GM23338 (cell line): ENCODE data around the gene DAZAP1. TPM values are rescaled to one million over a fixed set of nuclear protein-coding genes. Genes with fewer than 3 reads are reported as not detected.
A peak's percentile ranks its signal among the peaks of the same experiment; 100 is the strongest.

Experiments used
- ATAC-seq: fragments of 200-7000 bp; cut with Tn5 transposase; 3 replicates; pipeline ENCODE4 v1.9.1; 2020
- DNase-seq: peaks from one replicate; pipeline ENCODE4 v3.0.0-alpha.2; 2015; ENCODE audit warnings: low spot score
- H2AFZ ChIP-seq: fragments of 200-600 bp; sonication (generic); 2 replicates; pipeline ENCODE4 v1.8.0; 2016; ENCODE audit warnings: antibody characterized with exemption, mild to moderate bottlenecking, moderate library complexity
- H3F3A ChIP-seq: fragments of 200-600 bp; sonication (generic); replicated peaks from 2 replicates; pipeline ENCODE4 v1.8.0; 2017; ENCODE audit warnings: antibody characterized with exemption, mixed run types, low read depth
- H3K27ac ChIP-seq: fragments of 200-600 bp; sonication (generic); 2 replicates; pipeline ENCODE4 v1.6.1; 2016; ENCODE audit warnings: low read depth
- H3K27me3 ChIP-seq: fragments of 200-600 bp; sonication (generic); 2 replicates; pipeline ENCODE4 v1.8.0; 2016; ENCODE audit warnings: mild to moderate bottlenecking, mixed run types, moderate library complexity; ENCODE audit not compliant: insufficient read depth
- H3K36me3 ChIP-seq: fragments of 200-600 bp; sonication (generic); 2 replicates; pipeline ENCODE4 v1.8.0; 2016; ENCODE audit warnings: mild to moderate bottlenecking; ENCODE audit not compliant: insufficient read depth
- H3K4me1 ChIP-seq: fragments of 200-600 bp; sonication (generic); 2 replicates; pipeline ENCODE4 v1.8.0; 2016; ENCODE audit warnings: mild to moderate bottlenecking, moderate library complexity; ENCODE audit not compliant: insufficient read depth
- H3K4me2 ChIP-seq: fragments of 200-600 bp; sonication (generic); 2 replicates; pipeline ENCODE4 v1.7.1; 2017; ENCODE audit warnings: mixed run types
- H3K4me3 ChIP-seq: fragments of 200-600 bp; sonication (generic); 2 replicates; pipeline ENCODE4 v1.6.1; 2016; ENCODE audit warnings: mixed run types
- H3K79me2 ChIP-seq: fragments of 200-600 bp; sonication (generic); replicated peaks from 2 replicates; pipeline ENCODE4 v1.8.0; 2017; ENCODE audit warnings: mild to moderate bottlenecking; ENCODE audit not compliant: insufficient read depth
- H3K9me2 ChIP-seq: fragments of 200-600 bp; sonication (generic); 2 replicates; pipeline ENCODE4 v1.8.0; 2017; ENCODE audit not compliant: insufficient read depth
- H4K20me1 ChIP-seq: fragments of 200-600 bp; sonication (generic); replicated peaks from 2 replicates; pipeline ENCODE4 v1.8.0; 2017; ENCODE audit warnings: mild to moderate bottlenecking; ENCODE audit not compliant: insufficient read depth
- H3K27ac Mint-ChIP-seq: 2 replicates; pipeline ENCODE4 v1.8.0; 2020; ENCODE audit warnings: inconsistent platforms, mild to moderate bottlenecking, moderate library complexity, mixed read lengths
- H3K27me3 Mint-ChIP-seq: 3 replicates; pipeline ENCODE4 v1.8.0; 2022; ENCODE audit warnings: low read depth, mild to moderate bottlenecking, moderate library complexity, mixed read lengths, inconsistent platforms; ENCODE audit not compliant: insufficient read depth, poor library complexity
- H3K36me3 Mint-ChIP-seq: 3 replicates; pipeline ENCODE4 v1.8.0; 2021; ENCODE audit warnings: low read depth, mild to moderate bottlenecking, inconsistent platforms, moderate library complexity, mixed read lengths
- H3K4me1 Mint-ChIP-seq: 3 replicates; pipeline ENCODE4 v1.8.0; 2020; ENCODE audit warnings: mild to moderate bottlenecking, inconsistent platforms, mixed read lengths
- H3K4me3 Mint-ChIP-seq: 3 replicates; pipeline ENCODE4 v1.8.0; 2021; ENCODE audit warnings: moderate library complexity, mild to moderate bottlenecking, inconsistent platforms, mixed read lengths
- H3K9me3 Mint-ChIP-seq: 3 replicates; pipeline ENCODE4 v1.8.0; 2020; ENCODE audit warnings: moderate library complexity, mild to moderate bottlenecking, inconsistent platforms, mixed read lengths
- CREB1 ChIP-seq: fragments of 250-450 bp; sonication (Bioruptor Pico); IDR thresholded peaks from 2 replicates; pipeline ENCODE4 v1.5.0; 2020; ENCODE audit warnings: low read depth, mild to moderate bottlenecking, moderate library complexity
- ETS1 ChIP-seq: IDR thresholded peaks from 2 replicates; pipeline ENCODE4 v1.6.1; 2016; ENCODE audit warnings: antibody characterized with exemption
- JUNB ChIP-seq: IDR thresholded peaks from one replicate; pipeline ENCODE4 v1.6.1; 2016; ENCODE audit warnings: antibody characterized with exemption; ENCODE audit not compliant: unreplicated experiment
- NANOG ChIP-seq: IDR thresholded peaks from 2 replicates; pipeline ENCODE4 v1.6.1; 2016; ENCODE audit warnings: antibody characterized with exemption, borderline replicate concordance
- POLR2AphosphoS5 ChIP-seq: IDR thresholded peaks from 2 replicates; pipeline ENCODE4 v1.6.1; 2016; ENCODE audit warnings: antibody characterized with exemption, low read depth
- STAT1 ChIP-seq: IDR thresholded peaks from one replicate; pipeline ENCODE4 v1.6.1; 2016; ENCODE audit warnings: antibody characterized with exemption; ENCODE audit not compliant: unreplicated experiment
- ZNF331 ChIP-seq: fragments of 250-450 bp; sonication (Bioruptor Pico); IDR thresholded peaks from 2 replicates; pipeline ENCODE4 v1.5.0; 2020; ENCODE audit warnings: low read depth, mild to moderate bottlenecking, moderate library complexity
- ZNF462 ChIP-seq: fragments of 250-450 bp; sonication (Bioruptor Pico); IDR thresholded peaks from 2 replicates; pipeline ENCODE4 v1.5.0; 2020; ENCODE audit warnings: mild to moderate bottlenecking, moderate library complexity
- polyA plus RNA-seq: library from polyadenylated mRNA; unstranded; fragments of >200 nt; fragmentation: Nextera tagmentation; extraction: Ambion mirVana; gene quantifications from 2 replicates; pipeline ENCODE4 v1.2.1, GENCODE V29; 2016
- total RNA-seq: library from RNA; depleted of rRNA; stranded (reverse); fragments of >200 nt; shearing (Covaris generic); gene quantifications from 2 replicates; pipeline ENCODE4 v1.2.3, GENCODE V29; 2014
- TF ChIP-seq, protein P1 (sequence below): IDR thresholded peaks from one replicate; pipeline ENCODE4 v1.6.1; 2018; ENCODE audit warnings: antibody characterized with exemption; ENCODE audit not compliant: unreplicated experiment
- TF ChIP-seq, protein P2 (sequence below), 2 experiments: fragments of 200-600 bp in 1 of 2; sonication (generic) in 1 of 2; conservative IDR thresholded peaks; 2 replicates each; pipeline versions ENCODE4 v1.5.1 to v1.6.1; 2016 to 2017; ENCODE audit warnings: antibody characterized with exemption in 2 of 2, low read depth in 2 of 2, mild to moderate bottlenecking in 2 of 2, moderate library complexity in 1 of 2

DAZAP1 gene
- total and polyA plus RNA-seq, 2 experiments from 2014 or later, result 44.1 to 194 TPM

- TF ChIP-seq, protein P1, sequence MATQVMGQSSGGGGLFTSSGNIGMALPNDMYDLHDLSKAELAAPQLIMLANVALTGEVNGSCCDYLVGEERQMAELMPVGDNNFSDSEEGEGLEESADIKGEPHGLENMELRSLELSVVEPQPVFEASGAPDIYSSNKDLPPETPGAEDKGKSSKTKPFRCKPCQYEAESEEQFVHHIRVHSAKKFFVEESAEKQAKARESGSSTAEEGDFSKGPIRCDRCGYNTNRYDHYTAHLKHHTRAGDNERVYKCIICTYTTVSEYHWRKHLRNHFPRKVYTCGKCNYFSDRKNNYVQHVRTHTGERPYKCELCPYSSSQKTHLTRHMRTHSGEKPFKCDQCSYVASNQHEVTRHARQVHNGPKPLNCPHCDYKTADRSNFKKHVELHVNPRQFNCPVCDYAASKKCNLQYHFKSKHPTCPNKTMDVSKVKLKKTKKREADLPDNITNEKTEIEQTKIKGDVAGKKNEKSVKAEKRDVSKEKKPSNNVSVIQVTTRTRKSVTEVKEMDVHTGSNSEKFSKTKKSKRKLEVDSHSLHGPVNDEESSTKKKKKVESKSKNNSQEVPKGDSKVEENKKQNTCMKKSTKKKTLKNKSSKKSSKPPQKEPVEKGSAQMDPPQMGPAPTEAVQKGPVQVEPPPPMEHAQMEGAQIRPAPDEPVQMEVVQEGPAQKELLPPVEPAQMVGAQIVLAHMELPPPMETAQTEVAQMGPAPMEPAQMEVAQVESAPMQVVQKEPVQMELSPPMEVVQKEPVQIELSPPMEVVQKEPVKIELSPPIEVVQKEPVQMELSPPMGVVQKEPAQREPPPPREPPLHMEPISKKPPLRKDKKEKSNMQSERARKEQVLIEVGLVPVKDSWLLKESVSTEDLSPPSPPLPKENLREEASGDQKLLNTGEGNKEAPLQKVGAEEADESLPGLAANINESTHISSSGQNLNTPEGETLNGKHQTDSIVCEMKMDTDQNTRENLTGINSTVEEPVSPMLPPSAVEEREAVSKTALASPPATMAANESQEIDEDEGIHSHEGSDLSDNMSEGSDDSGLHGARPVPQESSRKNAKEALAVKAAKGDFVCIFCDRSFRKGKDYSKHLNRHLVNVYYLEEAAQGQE, result no peak
- no peak for TF ChIP-seq STAT1
Measured at GRCh38 chr19:1440418-1440801, 33.0 kb downstream of the DAZAP1 start (continued).

GRCh38 chr19:1441022-1441426, 33.6 kb downstream of the DAZAP1 start:
- Mint-ChIP-seq H3K4me3 (peak overlapping the region; percentile 97), H3K36me3 (peaks cover 47% of the 10 kb centered on the region), H3K4me1 (peaks cover 20% of the 10 kb centered on the region), H3K27ac (no peak overlapping the region), H3K9me3 (no peaks in the 10 kb centered on the region), H3K27me3 (peaks cover 39% of the 10 kb centered on the region)
- peaks cover 16% of the 10 kb centered on the region; the same call in 1 of the 2 replicates for H3K4me1 ChIP-seq
- H3K27ac ChIP-seq, result peak overlapping the region; percentile 72
- H2AFZ ChIP-seq, result no peak overlapping the region
- DNase-seq (no peak), ATAC-seq (no peak)
- no peak overlapping the region for H3K4me2 ChIP-seq
- no peaks in the 10 kb centered on the region for H3K27me3 ChIP-seq
- H3K79me2 ChIP-seq, result peaks cover 24% of the 10 kb centered on the region
- peaks cover 24% of the 10 kb centered on the region for H3K36me3 ChIP-seq
- H3K4me3 ChIP-seq, result no peak overlapping the region
- no peaks in the 10 kb centered on the region for H3K9me2 ChIP-seq
- H4K20me1 ChIP-seq, result peaks cover 29% of the 10 kb centered on the region
- H3F3A ChIP-seq, result peaks cover 73% of the 10 kb centered on the region
- TF ChIP-seq ZNF331 (no peak), ETS1 (no peak), JUNB (no peak), ZNF462 (CRISPR knock-in tag) (no peak), NANOG (no peak), CREB1 (no peak), POLR2AphosphoS5 (no peak)
- TF ChIP-seq, protein P2, sequence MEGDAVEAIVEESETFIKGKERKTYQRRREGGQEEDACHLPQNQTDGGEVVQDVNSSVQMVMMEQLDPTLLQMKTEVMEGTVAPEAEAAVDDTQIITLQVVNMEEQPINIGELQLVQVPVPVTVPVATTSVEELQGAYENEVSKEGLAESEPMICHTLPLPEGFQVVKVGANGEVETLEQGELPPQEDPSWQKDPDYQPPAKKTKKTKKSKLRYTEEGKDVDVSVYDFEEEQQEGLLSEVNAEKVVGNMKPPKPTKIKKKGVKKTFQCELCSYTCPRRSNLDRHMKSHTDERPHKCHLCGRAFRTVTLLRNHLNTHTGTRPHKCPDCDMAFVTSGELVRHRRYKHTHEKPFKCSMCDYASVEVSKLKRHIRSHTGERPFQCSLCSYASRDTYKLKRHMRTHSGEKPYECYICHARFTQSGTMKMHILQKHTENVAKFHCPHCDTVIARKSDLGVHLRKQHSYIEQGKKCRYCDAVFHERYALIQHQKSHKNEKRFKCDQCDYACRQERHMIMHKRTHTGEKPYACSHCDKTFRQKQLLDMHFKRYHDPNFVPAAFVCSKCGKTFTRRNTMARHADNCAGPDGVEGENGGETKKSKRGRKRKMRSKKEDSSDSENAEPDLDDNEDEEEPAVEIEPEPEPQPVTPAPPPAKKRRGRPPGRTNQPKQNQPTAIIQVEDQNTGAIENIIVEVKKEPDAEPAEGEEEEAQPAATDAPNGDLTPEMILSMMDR (conservative IDR thresholded peaks at IDR 0.05; ENCODE audit: low read depth in 2 of 2), result no peak
